Stimulated activated CD8-positive, alpha-beta memory T cell treated with anti-CD3 and anti-CD28 coated beads, Interleukin-7, amount 100 ng/mL, for 1 hour (primary cell): ENCODE data around the gene FARS2.
"Not testable (repeated sequence)": the region's sequence is repeated elsewhere in the genome, so short reads cannot be mapped to it uniquely, and the experiment has no call there.

Experiments used
- DNase-seq, 2 donors: peaks; one replicate each; pipeline ENCODE4 v3.0.0-alpha.2; 2020; ENCODE audit warnings: low read depth in 2 of 2

The FARS2 gene

GRCh38 chr6:5665173-5665572, 403.9 kb downstream of the FARS2 start:
- DNase-seq = no peak

- DNase-seq = no peak
These were observed 404.4 kb downstream of the FARS2 start for GRCh38 chr6:5665667-5666066.

GRCh38 chr6:5666695-5667094, 405.4 kb downstream of the FARS2 start:
- DNase-seq = no peak

- no peak for DNase-seq
These were observed 406.4 kb downstream of the FARS2 start for GRCh38 chr6:5667737-5668136.

GRCh38 chr6:5670381-5670780, 409.1 kb downstream of the FARS2 start:
- DNase-seq = no peak

- DNase-seq = no peak
These were observed 409.7 kb downstream of the FARS2 start for GRCh38 chr6:5670811-5671561.

- DNase-seq = no peak
These were observed 410.6 kb downstream of the FARS2 start for GRCh38 chr6:5671601-5672559.

- DNase-seq = no peak
These were observed 411.3 kb downstream of the FARS2 start for GRCh38 chr6:5672581-5673011.

GRCh38 chr6:5673019-5673790, 411.9 kb downstream of the FARS2 start:
- DNase-seq = no peak

GRCh38 chr6:5674141-5674540, 412.8 kb downstream of the FARS2 start:
- no peak for DNase-seq

- no peak for DNase-seq
These were observed 413.4 kb downstream of the FARS2 start for GRCh38 chr6:5674721-5675120.

GRCh38 chr6:5676701-5677100, 415.4 kb downstream of the FARS2 start:
- no peak for DNase-seq

GRCh38 chr6:5677219-5678000, 416.1 kb downstream of the FARS2 start:
- no peak for DNase-seq

- no peak for DNase-seq
These were observed 418.0 kb downstream of the FARS2 start for GRCh38 chr6:5679270-5679669.

- DNase-seq = no peak
These were observed 418.4 kb downstream of the FARS2 start for GRCh38 chr6:5679691-5680090.

GRCh38 chr6:5680095-5680494, 418.8 kb downstream of the FARS2 start:
- DNase-seq = no peak

- no peak for DNase-seq
These were observed 420.2 kb downstream of the FARS2 start for GRCh38 chr6:5681480-5681879.

- no peak for DNase-seq
These were observed 421.2 kb downstream of the FARS2 start for GRCh38 chr6:5682530-5682929.

- not testable (repeated sequence) for DNase-seq
These were observed 422.4 kb downstream of the FARS2 start for GRCh38 chr6:5683747-5684146.

GRCh38 chr6:5684320-5685053, 423.2 kb downstream of the FARS2 start:
- no peak for DNase-seq
